ENCODE results near the gene STON2.

STON2 gene

GRCh38 chr14:81301371-81301770 lies 98.8 kb downstream of the STON2 start:
- no peak for DNase-seq

GRCh38 chr14:81298911-81299310 lies 101.2 kb downstream of the STON2 start:
- DNase-seq: no peak

GRCh38 chr14:81298122-81298521 lies 102.0 kb downstream of the STON2 start:
- no peak for DNase-seq

GRCh38 chr14:81295958-81296923 lies 103.9 kb downstream of the STON2 start:
- DNase-seq: no peak

GRCh38 chr14:81289516-81289915 lies 110.6 kb downstream of the STON2 start:
- DNase-seq: no peak

- DNase-seq: no peak
These were observed 113.4 kb downstream of the STON2 start for GRCh38 chr14:81286574-81287370.

- no peak for DNase-seq
These were observed 114.9 kb downstream of the STON2 start for GRCh38 chr14:81285245-81285644.

- no peak for DNase-seq
These were observed 118.8 kb downstream of the STON2 start for GRCh38 chr14:81281332-81281731.

GRCh38 chr14:81280136-81280791 lies 119.9 kb downstream of the STON2 start:
- no peak for DNase-seq

- DNase-seq: no peak
These were observed 123.0 kb downstream of the STON2 start for GRCh38 chr14:81277096-81277495.

- DNase-seq: no peak
These were observed 123.8 kb downstream of the STON2 start for GRCh38 chr14:81276073-81277069.

- DNase-seq: no peak
These were observed 124.6 kb downstream of the STON2 start for GRCh38 chr14:81275305-81276072.

GRCh38 chr14:81273961-81274575 lies 126.1 kb downstream of the STON2 start:
- no peak for DNase-seq

- no peak for DNase-seq
These were observed 126.6 kb downstream of the STON2 start for GRCh38 chr14:81273521-81273920.

- DNase-seq: no peak
These were observed 127.8 kb downstream of the STON2 start for GRCh38 chr14:81272317-81272716.

GRCh38 chr14:81269979-81270375 lies 130.1 kb downstream of the STON2 start:
- no peak for DNase-seq

GRCh38 chr14:81269100-81269978 lies 130.8 kb downstream of the STON2 start:
- no peak for DNase-seq

GRCh38 chr14:81268016-81268416 lies 132.1 kb downstream of the STON2 start:
- no peak for DNase-seq

GRCh38 chr14:81265636-81266169 lies 134.4 kb downstream of the STON2 start:
- DNase-seq: no peak
